GM12878 (cell line): ENCODE results near the gene PCSK2. TPM values are rescaled to one million over a fixed set of nuclear protein-coding genes. Genes with fewer than 3 reads are reported as not detected.

Experiments used
- ATAC-seq: fragments of 200-7000 bp; cut with Tn5 transposase; 3 replicates; pipeline ENCODE4 v1.9.1; 2020; ENCODE audit warnings: mild to moderate bottlenecking, moderate library complexity
- BruUV-seq: library from RNA; stranded (reverse); fragments of 400-500 nt; replicated peaks from 2 replicates; lab custom pipeline; 2021; lab: Mats Ljungman, UMichigan
- CTCF ChIA-PET: fragments of 300-600 bp; sonication (Branson Sonifier 250); formaldehyde crosslinking; extraction: SDS; loops from one replicate; lab custom pipeline; 2021; ENCODE audit warnings: inconsistent platforms; lab: Yijun Ruan, JAX
- POLR2A ChIA-PET: fragments of 350-600 bp; formaldehyde crosslinking; extraction: SDS; loops from one replicate; lab custom pipeline; 2021; ENCODE audit warnings: inconsistent platforms; lab: Charles Lee
- RAD21 ChIA-PET: fragments of 300-600 bp; sonication (Branson Sonifier 250); formaldehyde crosslinking; loops from one replicate; lab custom pipeline; 2023; ENCODE audit warnings: antibody characterized with exemption; ENCODE audit not compliant: unreplicated experiment; lab: Charles Lee
- SMC1A ChIA-PET: fragments of 300-600 bp; sonication (Branson Sonifier 250); formaldehyde crosslinking; loops from one replicate; lab custom pipeline; 2023; ENCODE audit not compliant: unreplicated experiment, uncharacterized antibody; lab: Charles Lee
- DNase-seq: peaks from one replicate; pipeline ENCODE4 v3.0.0-alpha.2; 2011; ENCODE audit warnings: low read depth, low spot score
- FAIRE-seq: peaks from 3 replicates; lab custom pipeline; 2011; peaks lifted over from hg19 to GRCh38; lab: Jason Lieb, UNC
- H2AFZ ChIP-seq: 2 replicates; pipeline ENCODE4 v1.6.0; 2011; ENCODE audit warnings: low read depth, low read length, control low read depth; ENCODE audit not compliant: control insufficient read depth
- H3K27ac ChIP-seq: 2 replicates; pipeline ENCODE4 v1.5.1; 2011; ENCODE audit warnings: control low read depth; ENCODE audit not compliant: control insufficient read depth, insufficient read depth
- H3K27me3 ChIP-seq, 2 experiments: replicated peaks in 1 of 2; 2 replicates each; pipeline versions ENCODE4 v1.6.0 to v1.6.1; 2011; ENCODE audit warnings: low read length in 1 of 2; ENCODE audit not compliant: control insufficient read depth in 2 of 2, insufficient read depth in 2 of 2
- H3K36me3 ChIP-seq, 2 experiments: 2 replicates each; pipeline ENCODE4 v1.5.1; 2011; ENCODE audit warnings: low read length in 1 of 2; ENCODE audit not compliant: control insufficient read depth in 2 of 2, insufficient read depth in 2 of 2
- H3K4me1 ChIP-seq: 2 replicates; pipeline ENCODE4 v1.6.1; 2011; ENCODE audit warnings: mild to moderate bottlenecking, low read length, moderate library complexity, mixed read lengths; ENCODE audit not compliant: control insufficient read depth, insufficient read depth
- H3K4me2 ChIP-seq: 2 replicates; pipeline ENCODE4 v1.6.0; 2011; ENCODE audit warnings: control low read depth; ENCODE audit not compliant: control insufficient read depth, insufficient read depth
- H3K4me3 ChIP-seq: fragments of 200-600 bp; sonication (generic); 2 replicates; pipeline ENCODE4 v1.5.1; 2016
- H3K79me2 ChIP-seq: 2 replicates; pipeline ENCODE4 v1.6.0; 2011; ENCODE audit warnings: low read length; ENCODE audit not compliant: control insufficient read depth, insufficient read depth
- H3K9ac ChIP-seq: 2 replicates; pipeline ENCODE4 v1.8.0; 2011; ENCODE audit warnings: low read length, control low read depth, mixed read lengths; ENCODE audit not compliant: control insufficient read depth, insufficient read depth
- H3K9me3 ChIP-seq: replicated peaks from 3 replicates; pipeline ENCODE4 v1.5.1; 2011; ENCODE audit warnings: mild to moderate bottlenecking, low read length; ENCODE audit not compliant: control insufficient read depth, insufficient read depth
- H4K20me1 ChIP-seq: 2 replicates; pipeline ENCODE4 v1.6.0; 2011; ENCODE audit not compliant: control insufficient read depth, insufficient read depth
- ATF2 ChIP-seq: IDR thresholded peaks from 2 replicates; pipeline ENCODE4 v1.6.1; 2012; ENCODE audit warnings: low read length, inconsistent platforms
- ATF7 ChIP-seq: fragments of 450-650 bp; IDR thresholded peaks from 2 replicates; pipeline ENCODE4 v1.6.1; 2016; ENCODE audit warnings: low read depth, mild to moderate bottlenecking
- CHD1 ChIP-seq: IDR thresholded peaks from 2 replicates; pipeline ENCODE4 v1.6.1; 2012; ENCODE audit warnings: low read depth, low read length, improper control_type of control experiment
- EGR1 ChIP-seq, 2 experiments: IDR thresholded peaks; 1 replicate in 1 of 2; 2 replicates in 1 of 2; pipeline ENCODE4 v1.6.1; 2011 to 2012; ENCODE audit warnings: low read depth in 2 of 2, low read length in 2 of 2, borderline replicate concordance in 1 of 2, mild to moderate bottlenecking in 1 of 2, moderate library complexity in 1 of 2
- ELK1 ChIP-seq: IDR thresholded peaks from 2 replicates; pipeline ENCODE4 v1.6.1; 2012; ENCODE audit warnings: low read depth, low read length, improper control_type of control experiment
- FOXK2 ChIP-seq: fragments of 450-650 bp; IDR thresholded peaks from 2 replicates; pipeline ENCODE4 v1.6.1; 2017; ENCODE audit warnings: mild to moderate bottlenecking, moderate library complexity
- IRF4 ChIP-seq: IDR thresholded peaks from 2 replicates; pipeline ENCODE4 v1.6.1; 2011; ENCODE audit warnings: low read depth, low read length
- KLF5 ChIP-seq: fragments of 450-650 bp; IDR thresholded peaks from 2 replicates; pipeline ENCODE4 v1.6.1; 2014; ENCODE audit warnings: mild to moderate bottlenecking; ENCODE audit not compliant: partially characterized antibody
- NFIC ChIP-seq: IDR thresholded peaks from 2 replicates; pipeline ENCODE4 v1.6.1; 2012; ENCODE audit warnings: low read depth, mild to moderate bottlenecking, inconsistent platforms, low read length, moderate library complexity
- PKNOX1 ChIP-seq: fragments of 450-650 bp; IDR thresholded peaks from 2 replicates; pipeline ENCODE4 v1.6.1; 2016; ENCODE audit warnings: mild to moderate bottlenecking
- POU2F2 ChIP-seq: IDR thresholded peaks from 3 replicates; pipeline ENCODE4 v1.6.1; 2011; ENCODE audit warnings: low read depth, mild to moderate bottlenecking, low read length, borderline replicate concordance
- SPI1 ChIP-seq: IDR thresholded peaks from 2 replicates; pipeline ENCODE4 v1.6.1; 2011; ENCODE audit warnings: low read depth, mild to moderate bottlenecking, low read length, moderate library complexity, borderline replicate concordance; ENCODE audit not compliant: insufficient read depth
- SRF ChIP-seq, 2 experiments: IDR thresholded peaks; 2 replicates each; pipeline ENCODE4 v1.6.1; 2011; ENCODE audit warnings: low read depth in 2 of 2, low read length in 2 of 2, mild to moderate bottlenecking in 1 of 2, moderate library complexity in 1 of 2
- STAT3 ChIP-seq: IDR thresholded peaks from 2 replicates; pipeline ENCODE4 v1.6.1; 2011; ENCODE audit warnings: low read depth, low read length, improper control_type of control experiment
- TCF12 ChIP-seq: IDR thresholded peaks from 2 replicates; pipeline ENCODE4 v1.6.1; 2011; ENCODE audit warnings: low read depth, mild to moderate bottlenecking, low read length
- WGBS: methylation state at CpG from one replicate; pipeline ENCODE4 v1.1.6; 2016; ENCODE audit warnings: low lambda C conversion rate; ENCODE audit not compliant: insufficient replicate concordance, insufficient coverage; ENCODE audit errors: missing lambda C conversion rate; 5-methylcytosine and 5-hydroxymethylcytosine counted together
- in situ Hi-C: fragments of 300-500 bp; cut with MboI; formaldehyde crosslinking; loops from 9 replicates; pipeline ENCODE4 v1.14.3; 2018; ENCODE audit warnings: mixed read lengths
- intact Hi-C: fragments of 100-400 bp; cut with micrococcal nuclease; formaldehyde crosslinking; loops from one replicate; pipeline ENCODE4 v1.14.2; 2022; ENCODE audit not compliant: unreplicated experiment
- polyA plus RNA-seq, 11 experiments: library from polyadenylated mRNA; depleted of rRNA in 4 of 11; unstranded in 6 of 11; stranded (reverse) in 5 of 11; fragments of >200 nt; fragmentation: Nextera tagmentation in 4 of 11; fragmentation: Illumina TruSeq in 1 of 11; extraction: Ambion mirVana in 4 of 11; extraction: Trizol in 1 of 11; gene quantifications; 1 replicate in 1 of 11; 2 replicates in 10 of 11; pipeline versions ENCODE4 v1.2.1 to v1.2.3, GENCODE V29; 2011 to 2016; ENCODE audit warnings: inconsistent platforms in 2 of 11, missing spikeins in 2 of 11, low read depth in 1 of 11
- total RNA-seq, 4 experiments: library from RNA; depleted of rRNA in 3 of 4; stranded (reverse); fragments of >200 nt in 3 of 4; fragmentation: Illumina TruSeq in 1 of 4; extraction: Trizol in 1 of 4; gene quantifications; 2 replicates each; pipeline versions ENCODE4 v1.2.1 to v1.2.3, GENCODE V29; 2013 to 2021
- TF ChIP-seq, protein P1 (sequence below): IDR thresholded peaks from 2 replicates; pipeline ENCODE4 v1.6.1; 2011; ENCODE audit warnings: low read depth, low read length, improper control_type of control experiment, borderline replicate concordance
- TF ChIP-seq, protein P2 (sequence below): fragments of 450-650 bp; IDR thresholded peaks from 2 replicates; pipeline ENCODE4 v1.6.1; 2016; ENCODE audit warnings: mild to moderate bottlenecking, moderate library complexity, borderline replicate concordance

Gene PCSK2
- total and polyA plus RNA-seq, 10 of the 15 experiments (the other 5 are each of a cell fraction or from before 2014, with no cell fraction given): not detected

DNA sequence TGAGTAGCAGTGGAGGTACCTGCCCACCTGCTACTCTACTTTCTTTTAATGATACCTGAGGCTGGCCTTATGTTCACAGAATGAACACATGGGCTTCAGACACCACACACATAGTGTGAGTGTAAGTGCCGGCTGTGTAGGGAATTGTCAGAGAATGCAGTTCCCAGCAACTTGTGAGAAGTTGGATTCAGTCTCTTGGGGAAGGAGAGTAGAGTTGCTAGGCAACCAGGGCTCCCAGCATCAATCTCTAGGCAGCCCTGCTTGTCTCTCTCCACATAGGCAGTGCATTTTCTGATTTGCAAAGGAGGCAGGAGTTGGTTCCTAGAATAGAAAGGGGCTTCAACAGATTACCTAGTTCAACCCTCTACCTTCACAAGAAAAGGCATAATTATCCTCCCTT is 230.2 kb downstream of the PCSK2 start:
- BruUV-seq: no TSS peak
- H3K9ac ChIP-seq: no peak overlapping the region
- H3K9me3 ChIP-seq: no peaks in the 10 kb centered on the region
- H3K36me3 ChIP-seq: no peaks in the 10 kb centered on the region
- intact Hi-C loops (no loop called here), in situ Hi-C loops (no loop called here)
- H3K79me2 ChIP-seq: no peaks in the 10 kb centered on the region
- POLR2A ChIA-PET: no interaction called here
- SMC1A ChIA-PET: no interaction called here
- H2AFZ ChIP-seq: no peak overlapping the region
- DNase-seq: no peak
- no peaks in the 10 kb centered on the region for H4K20me1 ChIP-seq
- H3K4me1 ChIP-seq: no peaks in the 10 kb centered on the region
- no peak for FAIRE-seq
- no peak overlapping the region for H3K4me3 ChIP-seq
- RAD21 ChIA-PET: no interaction called here
- no peaks in the 10 kb centered on the region; a peak in 1 of 4 replicates for H3K27me3 ChIP-seq
- H3K27ac ChIP-seq: no peak overlapping the region
- CTCF ChIA-PET: no interaction called here
- no peak for ATAC-seq
- no peak overlapping the region for H3K4me2 ChIP-seq
- 36% methylated on average over 1 of the region's 1 CpG for WGBS
- TF ChIP-seq TCF12 (no peak), ATF7 (no peak), FOXK2 (no peak), SRF (IDR thresholded peaks at IDR 0.05; ENCODE audit: low read depth in 2 of 2, low read length in 2 of 2) (no peak), SPI1 (no peak), EGR1 (IDR thresholded peaks at IDR 0.05; ENCODE audit: borderline replicate concordance in 1 of 2, low read depth in 2 of 2, low read length in 2 of 2) (no peak), POU2F2 (no peak), CHD1 (no peak), NFIC (no peak), IRF4 (no peak), ATF2 (no peak), ELK1 (no peak), PKNOX1 (no peak), KLF5 (no peak), STAT3 (no peak)
- TF ChIP-seq, protein P1, sequence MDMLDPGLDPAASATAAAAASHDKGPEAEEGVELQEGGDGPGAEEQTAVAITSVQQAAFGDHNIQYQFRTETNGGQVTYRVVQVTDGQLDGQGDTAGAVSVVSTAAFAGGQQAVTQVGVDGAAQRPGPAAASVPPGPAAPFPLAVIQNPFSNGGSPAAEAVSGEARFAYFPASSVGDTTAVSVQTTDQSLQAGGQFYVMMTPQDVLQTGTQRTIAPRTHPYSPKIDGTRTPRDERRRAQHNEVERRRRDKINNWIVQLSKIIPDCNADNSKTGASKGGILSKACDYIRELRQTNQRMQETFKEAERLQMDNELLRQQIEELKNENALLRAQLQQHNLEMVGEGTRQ: no peak
- TF ChIP-seq, protein P2, sequence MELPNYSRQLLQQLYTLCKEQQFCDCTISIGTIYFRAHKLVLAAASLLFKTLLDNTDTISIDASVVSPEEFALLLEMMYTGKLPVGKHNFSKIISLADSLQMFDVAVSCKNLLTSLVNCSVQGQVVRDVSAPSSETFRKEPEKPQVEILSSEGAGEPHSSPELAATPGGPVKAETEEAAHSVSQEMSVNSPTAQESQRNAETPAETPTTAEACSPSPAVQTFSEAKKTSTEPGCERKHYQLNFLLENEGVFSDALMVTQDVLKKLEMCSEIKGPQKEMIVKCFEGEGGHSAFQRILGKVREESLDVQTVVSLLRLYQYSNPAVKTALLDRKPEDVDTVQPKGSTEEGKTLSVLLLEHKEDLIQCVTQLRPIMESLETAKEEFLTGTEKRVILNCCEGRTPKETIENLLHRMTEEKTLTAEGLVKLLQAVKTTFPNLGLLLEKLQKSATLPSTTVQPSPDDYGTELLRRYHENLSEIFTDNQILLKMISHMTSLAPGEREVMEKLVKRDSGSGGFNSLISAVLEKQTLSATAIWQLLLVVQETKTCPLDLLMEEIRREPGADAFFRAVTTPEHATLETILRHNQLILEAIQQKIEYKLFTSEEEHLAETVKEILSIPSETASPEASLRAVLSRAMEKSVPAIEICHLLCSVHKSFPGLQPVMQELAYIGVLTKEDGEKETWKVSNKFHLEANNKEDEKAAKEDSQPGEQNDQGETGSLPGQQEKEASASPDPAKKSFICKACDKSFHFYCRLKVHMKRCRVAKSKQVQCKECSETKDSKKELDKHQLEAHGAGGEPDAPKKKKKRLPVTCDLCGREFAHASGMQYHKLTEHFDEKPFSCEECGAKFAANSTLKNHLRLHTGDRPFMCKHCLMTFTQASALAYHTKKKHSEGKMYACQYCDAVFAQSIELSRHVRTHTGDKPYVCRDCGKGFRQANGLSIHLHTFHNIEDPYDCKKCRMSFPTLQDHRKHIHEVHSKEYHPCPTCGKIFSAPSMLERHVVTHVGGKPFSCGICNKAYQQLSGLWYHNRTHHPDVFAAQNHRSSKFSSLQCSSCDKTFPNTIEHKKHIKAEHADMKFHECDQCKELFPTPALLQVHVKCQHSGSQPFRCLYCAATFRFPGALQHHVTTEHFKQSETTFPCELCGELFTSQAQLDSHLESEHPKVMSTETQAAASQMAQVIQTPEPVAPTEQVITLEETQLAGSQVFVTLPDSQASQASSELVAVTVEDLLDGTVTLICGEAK: no peak
